Measurements from ENCODE around the gene SLC22A3.

- TF ChIP-seq, protein P1, sequence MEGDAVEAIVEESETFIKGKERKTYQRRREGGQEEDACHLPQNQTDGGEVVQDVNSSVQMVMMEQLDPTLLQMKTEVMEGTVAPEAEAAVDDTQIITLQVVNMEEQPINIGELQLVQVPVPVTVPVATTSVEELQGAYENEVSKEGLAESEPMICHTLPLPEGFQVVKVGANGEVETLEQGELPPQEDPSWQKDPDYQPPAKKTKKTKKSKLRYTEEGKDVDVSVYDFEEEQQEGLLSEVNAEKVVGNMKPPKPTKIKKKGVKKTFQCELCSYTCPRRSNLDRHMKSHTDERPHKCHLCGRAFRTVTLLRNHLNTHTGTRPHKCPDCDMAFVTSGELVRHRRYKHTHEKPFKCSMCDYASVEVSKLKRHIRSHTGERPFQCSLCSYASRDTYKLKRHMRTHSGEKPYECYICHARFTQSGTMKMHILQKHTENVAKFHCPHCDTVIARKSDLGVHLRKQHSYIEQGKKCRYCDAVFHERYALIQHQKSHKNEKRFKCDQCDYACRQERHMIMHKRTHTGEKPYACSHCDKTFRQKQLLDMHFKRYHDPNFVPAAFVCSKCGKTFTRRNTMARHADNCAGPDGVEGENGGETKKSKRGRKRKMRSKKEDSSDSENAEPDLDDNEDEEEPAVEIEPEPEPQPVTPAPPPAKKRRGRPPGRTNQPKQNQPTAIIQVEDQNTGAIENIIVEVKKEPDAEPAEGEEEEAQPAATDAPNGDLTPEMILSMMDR (conservative IDR thresholded peaks at IDR 0.05), result no peak
- TF ChIP-seq ZFX (IDR thresholded peaks at IDR 0.05), result no peak
Measured at GRCh38 chr6:160347259-160348222, 637 bp upstream of the SLC22A3 start.
